LNCaP clone FGC (cell line): ENCODE data around the gene DCAF8L2.
"Not testable (repeated sequence)": the region's sequence is repeated elsewhere in the genome, so short reads cannot be mapped to it uniquely, and the experiment has no call there.

Experiments
- DNase-seq: peaks from one replicate; pipeline ENCODE4 v3.0.0-alpha.2; 2011; ENCODE audit warnings: low read depth
- H3K4me3 ChIP-seq: 2 replicates; pipeline ENCODE4 v1.5.1; 2011; ENCODE audit warnings: mild to moderate bottlenecking, low read depth, low read length, control low read depth
- TF ChIP-seq, protein P1 (sequence below): IDR thresholded peaks from 2 replicates; pipeline ENCODE4 v1.5.1; 2012; ENCODE audit warnings: mild to moderate bottlenecking; ENCODE audit not compliant: control insufficient read depth, insufficient read depth; ENCODE audit errors: extremely low read depth

Gene DCAF8L2

DNA sequence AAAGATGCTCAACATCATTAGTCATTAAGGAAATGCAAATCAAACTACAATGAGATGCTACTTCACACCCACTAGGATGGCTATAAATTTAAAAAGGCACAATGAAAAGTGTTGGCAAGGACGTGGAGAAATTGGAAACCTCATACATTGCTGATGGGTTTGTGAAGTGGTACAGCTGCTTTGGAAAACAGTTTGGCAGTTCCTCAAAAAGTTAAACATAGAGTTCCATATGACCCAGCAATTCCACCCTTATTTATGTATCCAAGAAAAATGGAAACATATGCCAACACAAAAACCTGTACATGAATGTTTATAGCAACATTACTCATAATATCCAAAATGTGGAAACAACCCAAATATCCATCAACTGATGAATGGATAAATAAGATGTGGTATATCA, 116.4 kb downstream of the DCAF8L2 start:
- TF ChIP-seq, protein P1, sequence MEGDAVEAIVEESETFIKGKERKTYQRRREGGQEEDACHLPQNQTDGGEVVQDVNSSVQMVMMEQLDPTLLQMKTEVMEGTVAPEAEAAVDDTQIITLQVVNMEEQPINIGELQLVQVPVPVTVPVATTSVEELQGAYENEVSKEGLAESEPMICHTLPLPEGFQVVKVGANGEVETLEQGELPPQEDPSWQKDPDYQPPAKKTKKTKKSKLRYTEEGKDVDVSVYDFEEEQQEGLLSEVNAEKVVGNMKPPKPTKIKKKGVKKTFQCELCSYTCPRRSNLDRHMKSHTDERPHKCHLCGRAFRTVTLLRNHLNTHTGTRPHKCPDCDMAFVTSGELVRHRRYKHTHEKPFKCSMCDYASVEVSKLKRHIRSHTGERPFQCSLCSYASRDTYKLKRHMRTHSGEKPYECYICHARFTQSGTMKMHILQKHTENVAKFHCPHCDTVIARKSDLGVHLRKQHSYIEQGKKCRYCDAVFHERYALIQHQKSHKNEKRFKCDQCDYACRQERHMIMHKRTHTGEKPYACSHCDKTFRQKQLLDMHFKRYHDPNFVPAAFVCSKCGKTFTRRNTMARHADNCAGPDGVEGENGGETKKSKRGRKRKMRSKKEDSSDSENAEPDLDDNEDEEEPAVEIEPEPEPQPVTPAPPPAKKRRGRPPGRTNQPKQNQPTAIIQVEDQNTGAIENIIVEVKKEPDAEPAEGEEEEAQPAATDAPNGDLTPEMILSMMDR, result no peak
- H3K4me3 ChIP-seq, result no peak overlapping the region
- DNase-seq, result no peak

- no peak overlapping the region for H3K4me3 ChIP-seq
- no peak for DNase-seq
- TF ChIP-seq, protein P1, result no peak
Observed at GRCh38 chrX:27715610-27716009, 125.5 kb downstream of the DCAF8L2 start.

DNA sequence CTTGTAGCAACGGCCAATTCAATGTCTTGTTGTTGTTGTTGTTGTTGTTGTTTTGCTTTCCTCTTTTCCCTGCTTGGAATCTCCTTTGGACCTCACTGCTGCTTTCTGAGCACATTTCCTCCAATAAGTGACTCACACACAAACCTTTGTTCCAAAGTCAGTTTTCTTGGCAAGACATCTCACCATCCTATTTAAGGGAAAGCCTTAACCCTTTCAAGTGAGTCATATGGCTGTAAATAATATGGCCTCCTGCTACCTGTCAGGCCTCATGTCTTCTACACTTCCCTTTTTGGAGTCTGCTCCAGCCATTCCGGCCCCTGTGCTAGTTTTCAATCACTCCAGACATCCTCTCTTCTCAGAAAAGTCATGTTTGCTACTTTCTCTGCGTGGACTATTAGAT, 138.1 kb downstream of the DCAF8L2 start:
- H3K4me3 ChIP-seq, result no peak overlapping the region
- TF ChIP-seq, protein P1, result no peak
- no peak for DNase-seq

DNA sequence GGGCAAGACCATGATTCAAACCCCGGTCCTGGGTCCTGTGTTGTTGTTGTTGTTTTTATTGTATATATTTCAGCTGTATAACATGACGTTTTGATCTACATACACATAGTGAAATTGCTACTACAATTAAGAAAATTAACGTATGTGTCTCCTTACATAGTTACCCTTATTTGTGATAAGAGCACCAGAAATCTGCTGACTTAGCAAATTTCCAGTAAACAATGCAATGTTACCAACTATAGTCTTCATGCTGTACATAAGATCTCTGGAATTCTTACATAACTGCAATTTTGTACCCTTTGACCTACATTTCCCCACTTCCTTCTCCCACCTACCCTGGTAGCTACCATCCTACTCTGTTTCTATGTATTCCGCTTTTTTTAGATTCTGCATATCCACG, 141.8 kb downstream of the DCAF8L2 start:
- TF ChIP-seq, protein P1, result no peak
- DNase-seq, result no peak
- no peak overlapping the region for H3K4me3 ChIP-seq

DNA sequence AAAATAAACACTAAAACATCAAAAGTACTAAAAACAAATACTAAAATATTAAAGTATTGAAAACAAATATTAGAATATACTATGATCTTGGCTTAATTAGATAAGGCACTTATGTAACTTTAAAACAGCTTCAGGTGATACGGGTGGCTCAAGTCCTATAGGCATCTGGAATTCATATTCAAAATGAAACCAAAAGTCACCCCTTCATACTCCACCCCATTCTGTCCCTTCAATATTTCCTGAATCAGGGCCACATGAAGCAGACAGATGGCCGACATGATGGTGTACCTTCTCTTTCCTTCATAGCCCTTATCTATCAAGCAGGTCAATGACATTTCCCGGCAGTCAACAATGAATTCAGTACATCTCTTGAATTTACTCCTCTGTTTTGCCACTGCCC, 145.8 kb downstream of the DCAF8L2 start:
- DNase-seq, result no peak
- TF ChIP-seq, protein P1, result no peak

GRCh38 chrX:27740933-27741332, 150.8 kb downstream of the DCAF8L2 start:
- H3K4me3 ChIP-seq, result no peak overlapping the region
- TF ChIP-seq, protein P1, result no peak
- DNase-seq, result no peak

More for the DNA sequence above, 145.8 kb downstream of the DCAF8L2 start:
- H3K4me3 ChIP-seq, result no peak overlapping the region

DNA sequence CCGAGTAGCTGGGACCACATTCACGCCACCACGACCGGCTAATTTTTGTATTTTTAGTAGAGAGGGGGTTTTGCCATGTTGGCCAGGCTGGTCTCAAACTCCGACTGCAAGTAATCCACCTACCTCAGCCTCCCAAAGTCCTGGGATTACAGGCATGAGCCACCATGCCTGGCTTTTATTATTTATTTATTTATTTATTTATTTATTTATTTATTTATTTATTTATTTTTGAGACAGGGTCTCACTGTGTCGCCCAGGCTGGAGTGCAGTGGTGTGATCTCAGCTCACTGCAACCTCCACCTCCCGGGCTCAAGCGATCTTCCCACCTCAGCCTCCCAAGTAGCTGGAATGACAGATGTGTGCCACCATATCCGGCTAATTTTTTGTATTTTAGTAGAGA, 153.4 kb downstream of the DCAF8L2 start:
- DNase-seq, H3K4me3 ChIP-seq: not testable (repeated sequence)
